ENCODE results near the gene JUN. TPM values are rescaled to one million over a fixed set of nuclear protein-coding genes. Genes with fewer than 3 reads are reported as not detected.

Gene JUN
- total and polyA plus RNA-seq, 2 experiments from 2014 or later, result 23.3 to 28.5 TPM

DNA sequence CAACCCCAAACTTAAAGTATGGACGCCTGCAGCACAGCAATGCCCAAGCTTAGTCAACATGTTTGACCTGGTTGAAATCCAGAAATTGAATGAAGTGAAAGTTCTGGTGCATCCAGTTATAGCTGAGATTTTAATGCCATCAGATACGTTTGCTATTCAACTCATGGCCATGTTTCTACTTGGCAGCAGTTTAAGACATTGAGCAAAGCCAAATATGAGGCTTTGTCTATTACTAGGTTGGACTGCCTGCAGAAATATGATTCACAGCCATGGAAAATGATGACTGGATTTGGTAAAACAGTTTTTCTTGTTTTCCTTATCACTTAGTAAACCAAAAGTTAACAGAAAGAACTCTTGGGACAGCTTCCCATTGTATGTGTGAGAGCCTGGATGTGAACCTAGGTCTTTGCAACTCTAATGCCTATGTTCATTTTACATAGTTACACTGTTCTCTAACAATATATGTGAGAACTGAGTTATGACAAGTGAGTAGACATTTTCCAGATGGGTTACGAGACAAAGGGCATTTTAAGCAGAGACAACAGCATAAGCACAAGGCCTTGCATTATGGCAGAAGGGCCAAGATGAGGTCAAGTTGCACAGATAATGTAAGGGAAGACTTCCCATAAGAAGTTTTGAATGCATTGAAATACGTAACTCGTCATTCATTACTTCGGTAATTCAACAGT is 51.6 kb downstream of the JUN start:
- H3K79me2 ChIP-seq (replicated peaks; ENCODE audit: insufficient read depth), result no peaks in the 10 kb centered on the region
- DNase-seq (ENCODE audit: low spot score) (no peak), ATAC-seq (no peak)
- H3K4me3 ChIP-seq, result no peak overlapping the region
- peaks cover 2% of the 10 kb centered on the region; the same call in 2 of the 3 replicates for H3K9me3 Mint-ChIP-seq
- no peak overlapping the region for H3K4me3 Mint-ChIP-seq
- H3F3A ChIP-seq (replicated peaks; ENCODE audit: low read depth), result peaks cover 13% of the 10 kb centered on the region
- H2AFZ ChIP-seq, result no peak overlapping the region
- H3K27me3 ChIP-seq (ENCODE audit: insufficient read depth), result no peaks in the 10 kb centered on the region
- no peaks in the 10 kb centered on the region for H3K4me1 ChIP-seq (ENCODE audit: insufficient read depth)
- no peak overlapping the region for H3K4me2 ChIP-seq
- H3K36me3 ChIP-seq (ENCODE audit: insufficient read depth), result no peaks in the 10 kb centered on the region; the same call in 1 of the 2 replicates
- no peak for TF ChIP-seq CREB1 (CRISPR knock-in tag; IDR thresholded peaks at IDR 0.05; ENCODE audit: low read depth)
- TF ChIP-seq, protein P1, sequence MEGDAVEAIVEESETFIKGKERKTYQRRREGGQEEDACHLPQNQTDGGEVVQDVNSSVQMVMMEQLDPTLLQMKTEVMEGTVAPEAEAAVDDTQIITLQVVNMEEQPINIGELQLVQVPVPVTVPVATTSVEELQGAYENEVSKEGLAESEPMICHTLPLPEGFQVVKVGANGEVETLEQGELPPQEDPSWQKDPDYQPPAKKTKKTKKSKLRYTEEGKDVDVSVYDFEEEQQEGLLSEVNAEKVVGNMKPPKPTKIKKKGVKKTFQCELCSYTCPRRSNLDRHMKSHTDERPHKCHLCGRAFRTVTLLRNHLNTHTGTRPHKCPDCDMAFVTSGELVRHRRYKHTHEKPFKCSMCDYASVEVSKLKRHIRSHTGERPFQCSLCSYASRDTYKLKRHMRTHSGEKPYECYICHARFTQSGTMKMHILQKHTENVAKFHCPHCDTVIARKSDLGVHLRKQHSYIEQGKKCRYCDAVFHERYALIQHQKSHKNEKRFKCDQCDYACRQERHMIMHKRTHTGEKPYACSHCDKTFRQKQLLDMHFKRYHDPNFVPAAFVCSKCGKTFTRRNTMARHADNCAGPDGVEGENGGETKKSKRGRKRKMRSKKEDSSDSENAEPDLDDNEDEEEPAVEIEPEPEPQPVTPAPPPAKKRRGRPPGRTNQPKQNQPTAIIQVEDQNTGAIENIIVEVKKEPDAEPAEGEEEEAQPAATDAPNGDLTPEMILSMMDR (conservative IDR thresholded peaks at IDR 0.05; ENCODE audit: low read depth in 2 of 2), result no peak
- TF ChIP-seq JUNB (IDR thresholded peaks at IDR 0.05; ENCODE audit: unreplicated experiment), result no peak
- TF ChIP-seq, protein P2, sequence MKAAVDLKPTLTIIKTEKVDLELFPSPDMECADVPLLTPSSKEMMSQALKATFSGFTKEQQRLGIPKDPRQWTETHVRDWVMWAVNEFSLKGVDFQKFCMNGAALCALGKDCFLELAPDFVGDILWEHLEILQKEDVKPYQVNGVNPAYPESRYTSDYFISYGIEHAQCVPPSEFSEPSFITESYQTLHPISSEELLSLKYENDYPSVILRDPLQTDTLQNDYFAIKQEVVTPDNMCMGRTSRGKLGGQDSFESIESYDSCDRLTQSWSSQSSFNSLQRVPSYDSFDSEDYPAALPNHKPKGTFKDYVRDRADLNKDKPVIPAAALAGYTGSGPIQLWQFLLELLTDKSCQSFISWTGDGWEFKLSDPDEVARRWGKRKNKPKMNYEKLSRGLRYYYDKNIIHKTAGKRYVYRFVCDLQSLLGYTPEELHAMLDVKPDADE (IDR thresholded peaks at IDR 0.05), result no peak
- TF ChIP-seq EZH2phosphoT487 (IDR thresholded peaks at IDR 0.05; ENCODE audit: unreplicated experiment), result no peak
- TF ChIP-seq STAT1 (IDR thresholded peaks at IDR 0.05; ENCODE audit: unreplicated experiment), result no peak
- TF ChIP-seq ZNF331 (CRISPR knock-in tag; IDR thresholded peaks at IDR 0.05; ENCODE audit: low read depth), result no peak
- no peak for TF ChIP-seq NANOG (IDR thresholded peaks at IDR 0.05; ENCODE audit: borderline replicate concordance)
- TF ChIP-seq, protein P3, sequence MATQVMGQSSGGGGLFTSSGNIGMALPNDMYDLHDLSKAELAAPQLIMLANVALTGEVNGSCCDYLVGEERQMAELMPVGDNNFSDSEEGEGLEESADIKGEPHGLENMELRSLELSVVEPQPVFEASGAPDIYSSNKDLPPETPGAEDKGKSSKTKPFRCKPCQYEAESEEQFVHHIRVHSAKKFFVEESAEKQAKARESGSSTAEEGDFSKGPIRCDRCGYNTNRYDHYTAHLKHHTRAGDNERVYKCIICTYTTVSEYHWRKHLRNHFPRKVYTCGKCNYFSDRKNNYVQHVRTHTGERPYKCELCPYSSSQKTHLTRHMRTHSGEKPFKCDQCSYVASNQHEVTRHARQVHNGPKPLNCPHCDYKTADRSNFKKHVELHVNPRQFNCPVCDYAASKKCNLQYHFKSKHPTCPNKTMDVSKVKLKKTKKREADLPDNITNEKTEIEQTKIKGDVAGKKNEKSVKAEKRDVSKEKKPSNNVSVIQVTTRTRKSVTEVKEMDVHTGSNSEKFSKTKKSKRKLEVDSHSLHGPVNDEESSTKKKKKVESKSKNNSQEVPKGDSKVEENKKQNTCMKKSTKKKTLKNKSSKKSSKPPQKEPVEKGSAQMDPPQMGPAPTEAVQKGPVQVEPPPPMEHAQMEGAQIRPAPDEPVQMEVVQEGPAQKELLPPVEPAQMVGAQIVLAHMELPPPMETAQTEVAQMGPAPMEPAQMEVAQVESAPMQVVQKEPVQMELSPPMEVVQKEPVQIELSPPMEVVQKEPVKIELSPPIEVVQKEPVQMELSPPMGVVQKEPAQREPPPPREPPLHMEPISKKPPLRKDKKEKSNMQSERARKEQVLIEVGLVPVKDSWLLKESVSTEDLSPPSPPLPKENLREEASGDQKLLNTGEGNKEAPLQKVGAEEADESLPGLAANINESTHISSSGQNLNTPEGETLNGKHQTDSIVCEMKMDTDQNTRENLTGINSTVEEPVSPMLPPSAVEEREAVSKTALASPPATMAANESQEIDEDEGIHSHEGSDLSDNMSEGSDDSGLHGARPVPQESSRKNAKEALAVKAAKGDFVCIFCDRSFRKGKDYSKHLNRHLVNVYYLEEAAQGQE (IDR thresholded peaks at IDR 0.05; ENCODE audit: unreplicated experiment), result no peak
- TF ChIP-seq POLR2AphosphoS5 (IDR thresholded peaks at IDR 0.05; ENCODE audit: low read depth), result no peak
- TF ChIP-seq EZH2 (IDR thresholded peaks at IDR 0.05; ENCODE audit: low read depth, unreplicated experiment), result no peak
- TF ChIP-seq, protein P4, sequence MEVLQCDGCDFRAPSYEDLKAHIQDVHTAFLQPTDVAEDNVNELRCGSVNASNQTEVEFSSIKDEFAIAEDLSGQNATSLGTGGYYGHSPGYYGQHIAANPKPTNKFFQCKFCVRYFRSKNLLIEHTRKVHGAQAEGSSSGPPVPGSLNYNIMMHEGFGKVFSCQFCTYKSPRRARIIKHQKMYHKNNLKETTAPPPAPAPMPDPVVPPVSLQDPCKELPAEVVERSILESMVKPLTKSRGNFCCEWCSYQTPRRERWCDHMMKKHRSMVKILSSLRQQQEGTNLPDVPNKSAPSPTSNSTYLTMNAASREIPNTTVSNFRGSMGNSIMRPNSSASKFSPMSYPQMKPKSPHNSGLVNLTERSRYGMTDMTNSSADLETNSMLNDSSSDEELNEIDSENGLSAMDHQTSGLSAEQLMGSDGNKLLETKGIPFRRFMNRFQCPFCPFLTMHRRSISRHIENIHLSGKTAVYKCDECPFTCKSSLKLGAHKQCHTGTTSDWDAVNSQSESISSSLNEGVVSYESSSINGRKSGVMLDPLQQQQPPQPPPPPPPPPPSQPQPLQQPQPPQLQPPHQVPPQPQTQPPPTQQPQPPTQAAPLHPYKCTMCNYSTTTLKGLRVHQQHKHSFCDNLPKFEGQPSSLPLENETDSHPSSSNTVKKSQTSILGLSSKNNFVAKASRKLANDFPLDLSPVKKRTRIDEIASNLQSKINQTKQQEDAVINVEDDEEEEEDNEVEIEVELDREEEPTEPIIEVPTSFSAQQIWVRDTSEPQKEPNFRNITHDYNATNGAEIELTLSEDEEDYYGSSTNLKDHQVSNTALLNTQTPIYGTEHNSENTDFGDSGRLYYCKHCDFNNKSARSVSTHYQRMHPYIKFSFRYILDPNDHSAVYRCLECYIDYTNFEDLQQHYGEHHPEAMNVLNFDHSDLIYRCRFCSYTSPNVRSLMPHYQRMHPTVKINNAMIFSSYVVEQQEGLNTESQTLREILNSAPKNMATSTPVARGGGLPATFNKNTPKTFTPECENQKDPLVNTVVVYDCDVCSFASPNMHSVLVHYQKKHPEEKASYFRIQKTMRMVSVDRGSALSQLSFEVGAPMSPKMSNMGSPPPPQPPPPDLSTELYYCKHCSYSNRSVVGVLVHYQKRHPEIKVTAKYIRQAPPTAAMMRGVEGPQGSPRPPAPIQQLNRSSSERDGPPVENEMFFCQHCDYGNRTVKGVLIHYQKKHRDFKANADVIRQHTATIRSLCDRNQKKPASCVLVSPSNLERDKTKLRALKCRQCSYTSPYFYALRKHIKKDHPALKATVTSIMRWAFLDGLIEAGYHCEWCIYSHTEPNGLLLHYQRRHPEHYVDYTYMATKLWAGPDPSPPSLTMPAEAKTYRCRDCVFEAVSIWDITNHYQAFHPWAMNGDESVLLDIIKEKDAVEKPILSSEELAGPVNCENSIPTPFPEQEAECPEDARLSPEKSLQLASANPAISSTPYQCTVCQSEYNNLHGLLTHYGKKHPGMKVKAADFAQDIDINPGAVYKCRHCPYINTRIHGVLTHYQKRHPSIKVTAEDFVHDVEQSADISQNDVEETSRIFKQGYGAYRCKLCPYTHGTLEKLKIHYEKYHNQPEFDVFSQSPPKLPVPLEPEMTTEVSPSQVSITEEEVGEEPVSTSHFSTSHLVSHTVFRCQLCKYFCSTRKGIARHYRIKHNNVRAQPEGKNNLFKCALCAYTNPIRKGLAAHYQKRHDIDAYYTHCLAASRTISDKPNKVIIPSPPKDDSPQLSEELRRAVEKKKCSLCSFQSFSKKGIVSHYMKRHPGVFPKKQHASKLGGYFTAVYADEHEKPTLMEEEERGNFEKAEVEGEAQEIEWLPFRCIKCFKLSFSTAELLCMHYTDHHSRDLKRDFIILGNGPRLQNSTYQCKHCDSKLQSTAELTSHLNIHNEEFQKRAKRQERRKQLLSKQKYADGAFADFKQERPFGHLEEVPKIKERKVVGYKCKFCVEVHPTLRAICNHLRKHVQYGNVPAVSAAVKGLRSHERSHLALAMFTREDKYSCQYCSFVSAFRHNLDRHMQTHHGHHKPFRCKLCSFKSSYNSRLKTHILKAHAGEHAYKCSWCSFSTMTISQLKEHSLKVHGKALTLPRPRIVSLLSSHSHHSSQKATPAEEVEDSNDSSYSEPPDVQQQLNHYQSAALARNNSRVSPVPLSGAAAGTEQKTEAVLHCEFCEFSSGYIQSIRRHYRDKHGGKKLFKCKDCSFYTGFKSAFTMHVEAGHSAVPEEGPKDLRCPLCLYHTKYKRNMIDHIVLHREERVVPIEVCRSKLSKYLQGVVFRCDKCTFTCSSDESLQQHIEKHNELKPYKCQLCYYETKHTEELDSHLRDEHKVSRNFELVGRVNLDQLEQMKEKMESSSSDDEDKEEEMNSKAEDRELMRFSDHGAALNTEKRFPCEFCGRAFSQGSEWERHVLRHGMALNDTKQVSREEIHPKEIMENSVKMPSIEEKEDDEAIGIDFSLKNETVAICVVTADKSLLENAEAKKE (CRISPR knock-in tag; IDR thresholded peaks at IDR 0.05), result no peak
- TF ChIP-seq ZNF114 (CRISPR knock-in tag; IDR thresholded peaks at IDR 0.05), result no peak
- peaks cover 10% of the 10 kb centered on the region; the same call in 1 of the 2 replicates for H3K9me2 ChIP-seq (ENCODE audit: insufficient read depth)
- H3K36me3 Mint-ChIP-seq (ENCODE audit: low read depth), result no peaks in the 10 kb centered on the region
- H3K27ac ChIP-seq (ENCODE audit: low read depth), result no peak overlapping the region
- H4K20me1 ChIP-seq (replicated peaks; ENCODE audit: insufficient read depth), result no peaks in the 10 kb centered on the region
- H3K27ac Mint-ChIP-seq, result no peak overlapping the region
- H3K27me3 Mint-ChIP-seq (ENCODE audit: insufficient read depth, low read depth, poor library complexity), result peaks cover 1% of the 10 kb centered on the region
- H3K4me1 Mint-ChIP-seq, result no peaks in the 10 kb centered on the region

All from GM23338 (cell line).